ENCODE measurements around the gene ERBB2.
"Not testable (repeated sequence)": the region's sequence is repeated elsewhere in the genome, so short reads cannot be mapped to it uniquely, and the experiment has no call there.

Gene ERBB2

GRCh38 chr17:39750131-39751015 is 50.5 kb downstream of the ERBB2 start:
- peak; percentile 6 for DNase-seq

- DNase-seq: no peak
Observed at GRCh38 chr17:39751016-39751543, 51.2 kb downstream of the ERBB2 start.

- DNase-seq: no peak
Observed at GRCh38 chr17:39751637-39752036, 51.8 kb downstream of the ERBB2 start.

- no peak for DNase-seq
Observed at GRCh38 chr17:39752241-39752881, 52.5 kb downstream of the ERBB2 start.

- DNase-seq: peak; percentile 57
Observed at GRCh38 chr17:39753514-39754160, 53.8 kb downstream of the ERBB2 start.

- peak; percentile 81 for DNase-seq
Observed at GRCh38 chr17:39754161-39754957, 54.5 kb downstream of the ERBB2 start.

- no peak for DNase-seq
Observed at GRCh38 chr17:39754958-39755553, 55.2 kb downstream of the ERBB2 start.

GRCh38 chr17:39755554-39756379 is 55.9 kb downstream of the ERBB2 start:
- DNase-seq: no peak

GRCh38 chr17:39756380-39757079 is 56.7 kb downstream of the ERBB2 start:
- DNase-seq: no peak

GRCh38 chr17:39757176-39757662 is 57.4 kb downstream of the ERBB2 start:
- no peak for DNase-seq

GRCh38 chr17:39757931-39758873 is 58.3 kb downstream of the ERBB2 start:
- DNase-seq: no peak

- DNase-seq: no peak
Observed at GRCh38 chr17:39759204-39759603, 59.3 kb downstream of the ERBB2 start.

GRCh38 chr17:39761861-39762496 is 62.1 kb downstream of the ERBB2 start:
- DNase-seq: no peak

- DNase-seq: no peak
Observed at GRCh38 chr17:39763051-39763820, 63.4 kb downstream of the ERBB2 start.

- not testable (repeated sequence) for DNase-seq
Observed at GRCh38 chr17:39764171-39764570, 64.3 kb downstream of the ERBB2 start.

- DNase-seq: no peak
Observed at GRCh38 chr17:39765175-39765574, 65.3 kb downstream of the ERBB2 start.

- no peak for DNase-seq
Observed at GRCh38 chr17:39765766-39766165, 65.9 kb downstream of the ERBB2 start.

- no peak for DNase-seq
Observed at GRCh38 chr17:39767147-39767546, 67.3 kb downstream of the ERBB2 start.

All from COR-L47 (cell line).